Measurements from ENCODE around the gene TNKS2.
"Not testable (repeated sequence)": the region's sequence is repeated elsewhere in the genome, so short reads cannot be mapped to it uniquely, and the experiment has no call there.

Gene TNKS2

GRCh38 chr10:91797048-91797690 is 1.1 kb upstream of the TNKS2 start:
- DNase-seq, result no peak

GRCh38 chr10:91798649-91799611 is 704 bp downstream of the TNKS2 start:
- DNase-seq, result peak; percentile 33

- no peak for DNase-seq
These were observed 1.4 kb downstream of the TNKS2 start for GRCh38 chr10:91799612-91799975.

- no peak for DNase-seq
These were observed 2.0 kb downstream of the TNKS2 start for GRCh38 chr10:91800182-91800581.

GRCh38 chr10:91800756-91801155 is 2.5 kb downstream of the TNKS2 start:
- DNase-seq, result no peak

- DNase-seq, result no peak
These were observed 5.3 kb downstream of the TNKS2 start for GRCh38 chr10:91803386-91804125.

GRCh38 chr10:91804126-91804510 is 5.9 kb downstream of the TNKS2 start:
- no peak for DNase-seq

GRCh38 chr10:91805110-91805838 is 7.0 kb downstream of the TNKS2 start:
- no peak for DNase-seq

- not testable (repeated sequence) for DNase-seq
These were observed 9.0 kb downstream of the TNKS2 start for GRCh38 chr10:91807264-91807663.

- DNase-seq, result no peak
These were observed 15.0 kb downstream of the TNKS2 start for GRCh38 chr10:91813251-91813650.

- DNase-seq, result no peak
These were observed 18.8 kb downstream of the TNKS2 start for GRCh38 chr10:91816981-91817380.

GRCh38 chr10:91820144-91820543 is 21.9 kb downstream of the TNKS2 start:
- no peak for DNase-seq

- no peak for DNase-seq
These were observed 25.9 kb downstream of the TNKS2 start for GRCh38 chr10:91824076-91824475.

GRCh38 chr10:91829268-91829667 is 31.0 kb downstream of the TNKS2 start:
- no peak for DNase-seq

- no peak for DNase-seq
These were observed 40.0 kb downstream of the TNKS2 start for GRCh38 chr10:91838199-91838598.

- no peak for DNase-seq
These were observed 44.9 kb downstream of the TNKS2 start for GRCh38 chr10:91843083-91843482.

- no peak for DNase-seq
These were observed 58.4 kb downstream of the TNKS2 start for GRCh38 chr10:91856637-91857036.

GRCh38 chr10:91860885-91861284 is 62.7 kb downstream of the TNKS2 start:
- DNase-seq, result no peak

GRCh38 chr10:91864099-91864498 is 65.9 kb downstream of the TNKS2 start:
- DNase-seq, result no peak

- DNase-seq, result no peak
These were observed 66.5 kb downstream of the TNKS2 start for GRCh38 chr10:91864744-91865143.

- no peak for DNase-seq
These were observed 67.4 kb downstream of the TNKS2 start for GRCh38 chr10:91865562-91866081.

- DNase-seq, result no peak
These were observed 76.9 kb downstream of the TNKS2 start for GRCh38 chr10:91875156-91875555.

- no peak for DNase-seq
These were observed 77.6 kb downstream of the TNKS2 start for GRCh38 chr10:91875779-91876178.
